Mesothelial cell of epicardium (in vitro differentiated cells): ENCODE data around the gene PNMT. TPM values are rescaled to one million over a fixed set of nuclear protein-coding genes. Genes with fewer than 3 reads are reported as not detected.

Experiments used
- DNase-seq, 2 experiments: peaks; one replicate each; pipeline ENCODE4 v3.0.0; 2021; ENCODE audit warnings: low spot score in 2 of 2; ENCODE audit not compliant: unreplicated experiment in 2 of 2
- H3K27ac Mint-ChIP-seq: 2 replicates; pipeline ENCODE4 v1.8.0; 2021; ENCODE audit warnings: mixed read lengths
- H3K27me3 Mint-ChIP-seq: 2 replicates; pipeline ENCODE4 v1.8.0; 2021; ENCODE audit warnings: low read depth, mixed read lengths
- H3K36me3 Mint-ChIP-seq: 2 replicates; pipeline ENCODE4 v1.8.0; 2021; ENCODE audit warnings: mixed read lengths
- H3K4me1 Mint-ChIP-seq: 2 replicates; pipeline ENCODE4 v1.8.0; 2021; ENCODE audit warnings: mixed read lengths
- H3K4me3 Mint-ChIP-seq: 2 replicates; pipeline ENCODE4 v1.8.0; 2021; ENCODE audit warnings: mild to moderate bottlenecking, moderate library complexity, mixed read lengths
- H3K9me3 Mint-ChIP-seq: 2 replicates; pipeline ENCODE4 v1.8.0; 2021; ENCODE audit warnings: mixed read lengths
- CTCF ChIP-seq: fragments of 200-600 bp; sonication (generic); IDR thresholded peaks from one replicate; pipeline ENCODE4 v1.5.0; 2021; ENCODE audit warnings: antibody characterized with exemption; ENCODE audit not compliant: unreplicated experiment
- total RNA-seq: library from RNA; stranded (reverse); gene quantifications from 3 replicates; pipeline ENCODE4 v1.2.1, GENCODE V29; 2021

Gene PNMT
- total RNA-seq, 1 donor from 2014 or later = 1.7 TPM

GRCh38 chr17:39666231-39666600 is 2.0 kb upstream of the PNMT start:
- H3K27ac Mint-ChIP-seq = no peak overlapping the region
- no peaks in the 10 kb centered on the region for H3K9me3 Mint-ChIP-seq
- H3K36me3 Mint-ChIP-seq = peaks cover 4% of the 10 kb centered on the region
- H3K27me3 Mint-ChIP-seq = peaks cover 59% of the 10 kb centered on the region
- DNase-seq = no peak
- H3K4me1 Mint-ChIP-seq = peaks cover 10% of the 10 kb centered on the region
- H3K4me3 Mint-ChIP-seq = peak overlapping the region; percentile 31
- TF ChIP-seq CTCF = no peak

- Mint-ChIP-seq H3K4me1 (peaks cover 8% of the 10 kb centered on the region), H3K9me3 (no peaks in the 10 kb centered on the region), H3K4me3 (no peak overlapping the region), H3K27ac (no peak overlapping the region), H3K36me3 (no peaks in the 10 kb centered on the region), H3K27me3 (peaks cover 59% of the 10 kb centered on the region)
- no peak for TF ChIP-seq CTCF
- no peak for DNase-seq
These were observed 1.5 kb upstream of the PNMT start for GRCh38 chr17:39666601-39667261.

GRCh38 chr17:39667262-39667944 is 850 bp upstream of the PNMT start:
- Mint-ChIP-seq H3K9me3 (no peaks in the 10 kb centered on the region), H3K4me3 (peak overlapping the region; percentile 38), H3K27me3 (peaks cover 65% of the 10 kb centered on the region), H3K36me3 (no peaks in the 10 kb centered on the region), H3K27ac (no peak overlapping the region), H3K4me1 (peaks cover 12% of the 10 kb centered on the region)
- DNase-seq = no peak
- TF ChIP-seq CTCF = no peak

- peaks cover 58% of the 10 kb centered on the region for H3K27me3 Mint-ChIP-seq
- no peak overlapping the region for H3K4me3 Mint-ChIP-seq
- no peaks in the 10 kb centered on the region for H3K9me3 Mint-ChIP-seq
- TF ChIP-seq CTCF = no peak
- no peak overlapping the region for H3K27ac Mint-ChIP-seq
- no peak for DNase-seq
- no peaks in the 10 kb centered on the region for H3K36me3 Mint-ChIP-seq
- peaks cover 12% of the 10 kb centered on the region for H3K4me1 Mint-ChIP-seq
These were observed 1.9 kb downstream of the PNMT start for GRCh38 chr17:39669897-39670735.

GRCh38 chr17:39670746-39671145 is 2.5 kb downstream of the PNMT start:
- H3K4me1 Mint-ChIP-seq = peaks cover 17% of the 10 kb centered on the region
- peaks cover 52% of the 10 kb centered on the region for H3K27me3 Mint-ChIP-seq
- H3K9me3 Mint-ChIP-seq = no peaks in the 10 kb centered on the region
- TF ChIP-seq CTCF = no peak
- no peak overlapping the region for H3K4me3 Mint-ChIP-seq
- no peaks in the 10 kb centered on the region for H3K36me3 Mint-ChIP-seq
- DNase-seq = no peak
- H3K27ac Mint-ChIP-seq = no peak overlapping the region
